Activated CD8-positive, alpha-beta memory T cell treated with anti-CD3 and anti-CD28 coated beads for 48 hours (primary cell): ENCODE measurements around the gene MRPL55.

Source experiments
- DNase-seq, 3 experiments: peaks; one replicate each; pipeline ENCODE4 v3.0.0-alpha.2; 2020; ENCODE audit warnings: low read depth in 2 of 3, low spot score in 2 of 3

The MRPL55 gene

GRCh38 chr1:228109073-228109961 lies at the start of gene MRPL55:
MRPL55 (minus strand) TSS chr1:228109299; CDS start chr1:228108260, 1,039 bp downstream.
- DNase-seq: peak; percentile 97 to 100 (median 99)

GRCh38 chr1:228158151-228159007 lies 49.3 kb upstream of the MRPL55 start:
- no peak for DNase-seq

- no peak for DNase-seq
Observed at GRCh38 chr1:228157729-228158126, 48.6 kb upstream of the MRPL55 start.

- no peak for DNase-seq
Observed at GRCh38 chr1:228156941-228157728, 48.0 kb upstream of the MRPL55 start.

GRCh38 chr1:228156515-228156881 lies 47.4 kb upstream of the MRPL55 start:
- DNase-seq: no peak

- DNase-seq: no peak
Observed at GRCh38 chr1:228155596-228156514, 46.8 kb upstream of the MRPL55 start.

- DNase-seq: no peak
Observed at GRCh38 chr1:228154670-228155571, 45.8 kb upstream of the MRPL55 start.

- no peak for DNase-seq
Observed at GRCh38 chr1:228154021-228154669, 45.0 kb upstream of the MRPL55 start.

- DNase-seq: no peak
Observed at GRCh38 chr1:228152918-228153258, 43.8 kb upstream of the MRPL55 start.

- DNase-seq: no peak
Observed at GRCh38 chr1:228152097-228152917, 43.2 kb upstream of the MRPL55 start.

- DNase-seq: no peak
Observed at GRCh38 chr1:228151180-228151925, 42.3 kb upstream of the MRPL55 start.

GRCh38 chr1:228150461-228151179 lies 41.5 kb upstream of the MRPL55 start:
- DNase-seq: no peak

GRCh38 chr1:228150120-228150460 lies 41.0 kb upstream of the MRPL55 start:
- no peak for DNase-seq

- DNase-seq: no peak
Observed at GRCh38 chr1:228149406-228150119, 40.5 kb upstream of the MRPL55 start, which contains the start of gene GJC2. GJC2 (plus strand) TSS chr1:228149930; CDS start chr1:228157759, 7,829 bp downstream.

- DNase-seq: no peak
Observed at GRCh38 chr1:228148935-228149405, 39.9 kb upstream of the MRPL55 start.
